Activated CD8-positive, alpha-beta T cell treated with anti-CD3 and anti-CD28 coated beads for 36 hours (primary cell): Measurements from ENCODE around the gene LRBA. TPM values are rescaled to one million over a fixed set of nuclear protein-coding genes. Genes with fewer than 3 reads are reported as not detected.
A peak's percentile ranks its signal among the peaks of the same experiment; 100 is the strongest.

Experiments used
- ATAC-seq: fragments of 200-7000 bp; cut with Tn5 transposase; one replicate; pipeline ENCODE4 v1.10.0; 2021; ENCODE audit warnings: mild to moderate bottlenecking, moderate library complexity
- CTCF ChIA-PET: fragments of 350-600 bp; sonication (Branson Sonifier 250); formaldehyde crosslinking; loops from one replicate; lab custom pipeline; 2021; ENCODE audit warnings: antibody characterized with exemption; lab: Charles Lee
- POLR2A ChIA-PET: fragments of 350-600 bp; sonication (Branson Sonifier 250); formaldehyde crosslinking; loops from one replicate; lab custom pipeline; 2021; ENCODE audit warnings: antibody characterized with exemption; lab: Charles Lee
- DNase-seq: peaks from one replicate; pipeline ENCODE4 v3.0.0-alpha.2; 2020
- H3K27ac Mint-ChIP-seq: one replicate; pipeline ENCODE4 v1.8.0; 2021; ENCODE audit warnings: mild to moderate bottlenecking, mixed read lengths
- H3K27me3 Mint-ChIP-seq: one replicate; pipeline ENCODE4 v1.8.0; 2021; ENCODE audit warnings: mixed read lengths
- H3K36me3 Mint-ChIP-seq: one replicate; pipeline ENCODE4 v1.8.0; 2021; ENCODE audit warnings: low read depth, mixed read lengths
- H3K4me1 Mint-ChIP-seq: one replicate; pipeline ENCODE4 v1.8.0; 2021; ENCODE audit warnings: low read depth, mixed read lengths
- H3K4me3 Mint-ChIP-seq: one replicate; pipeline ENCODE4 v1.8.0; 2021; ENCODE audit warnings: mild to moderate bottlenecking, moderate library complexity, mixed read lengths
- H3K9me3 Mint-ChIP-seq: one replicate; pipeline ENCODE4 v1.8.0; 2021; ENCODE audit warnings: mixed read lengths
- CTCF ChIP-seq: fragments of 200-600 bp; IDR thresholded peaks from one replicate; pipeline ENCODE4 v1.8.0; 2022; ENCODE audit warnings: antibody characterized with exemption, mild to moderate bottlenecking
- intact Hi-C: fragments of 100-400 bp; cut with micrococcal nuclease; formaldehyde crosslinking; loops from one replicate; pipeline ENCODE4 v1.10.0; 2022
- total RNA-seq, 2 experiments: library from RNA; stranded (reverse); gene quantifications; one replicate each; pipeline ENCODE4 v1.2.3, GENCODE V29; 2021

The LRBA gene
- total RNA-seq, 2 experiments from 2014 or later = 48.1 to 52.5 TPM

GRCh38 chr4:150328496-150328895 is 686.6 kb downstream of the LRBA start:
- CTCF ChIA-PET = no interaction called here
- Mint-ChIP-seq H3K4me1 (peaks cover 3% of the 10 kb centered on the region), H3K27me3 (no peaks in the 10 kb centered on the region), H3K9me3 (no peaks in the 10 kb centered on the region), H3K4me3 (no peak overlapping the region), H3K27ac (no peak overlapping the region), H3K36me3 (peaks cover 11% of the 10 kb centered on the region)
- POLR2A ChIA-PET = no interaction called here
- no peak for ATAC-seq
- intact Hi-C loops = no loop called here
- DNase-seq = no peak
- TF ChIP-seq CTCF = no peak

- Mint-ChIP-seq H3K9me3 (no peaks in the 10 kb centered on the region), H3K36me3 (peaks cover 13% of the 10 kb centered on the region), H3K4me3 (no peak overlapping the region), H3K27ac (no peak overlapping the region), H3K4me1 (peaks cover 3% of the 10 kb centered on the region), H3K27me3 (no peaks in the 10 kb centered on the region)
- no peak for TF ChIP-seq CTCF
- DNase-seq (no peak), ATAC-seq (no peak)
- ChIA-PET CTCF (no interaction called here), POLR2A (no interaction called here)
- intact Hi-C loops = no loop called here
Observed at GRCh38 chr4:150327262-150327780, 687.8 kb downstream of the LRBA start.

GRCh38 chr4:150325872-150326271 is 689.2 kb downstream of the LRBA start:
- CTCF ChIA-PET = no interaction called here
- no peaks in the 10 kb centered on the region for H3K9me3 Mint-ChIP-seq
- no peak overlapping the region for H3K4me3 Mint-ChIP-seq
- intact Hi-C loops = no loop called here
- DNase-seq = peak; percentile 8
- POLR2A ChIA-PET = interaction anchor here (0.7 kb wide), 1 partner anchor 27 kb away, joined by 3 read pairs; no protein-coding TSS in a partner anchor
- no peak for TF ChIP-seq CTCF
- H3K36me3 Mint-ChIP-seq = peaks cover 17% of the 10 kb centered on the region
- peaks cover 3% of the 10 kb centered on the region for H3K4me1 Mint-ChIP-seq
- H3K27ac Mint-ChIP-seq = no peak overlapping the region
- no peaks in the 10 kb centered on the region for H3K27me3 Mint-ChIP-seq
- ATAC-seq = no peak

- Mint-ChIP-seq H3K27me3 (no peaks in the 10 kb centered on the region), H3K27ac (no peak overlapping the region), H3K36me3 (peaks cover 21% of the 10 kb centered on the region), H3K4me3 (no peak overlapping the region), H3K4me1 (peaks cover 3% of the 10 kb centered on the region), H3K9me3 (no peaks in the 10 kb centered on the region)
- DNase-seq = no peak
- ChIA-PET POLR2A (interaction anchor here (0.6 kb wide), 1 partner anchor 675 kb away, joined by 3 read pairs; no protein-coding TSS in a partner anchor), CTCF (interaction anchor here (0.7 to 2.1 kb wide), 2 partner anchors 51 to 543 kb away, joined by 3 to 5 read pairs; no protein-coding TSS in a partner anchor)
- no peak for ATAC-seq
- no peak for TF ChIP-seq CTCF
- intact Hi-C loops = no loop called here
Observed at GRCh38 chr4:150323406-150324325, 691.4 kb downstream of the LRBA start.

GRCh38 chr4:150322646-150323045 is 692.4 kb downstream of the LRBA start:
- Mint-ChIP-seq H3K27me3 (no peaks in the 10 kb centered on the region), H3K9me3 (no peaks in the 10 kb centered on the region), H3K36me3 (peaks cover 21% of the 10 kb centered on the region), H3K4me1 (peaks cover 3% of the 10 kb centered on the region), H3K27ac (no peak overlapping the region), H3K4me3 (no peak overlapping the region)
- CTCF ChIA-PET = interaction anchor here (0.7 to 2.1 kb wide), 2 partner anchors 50 to 544 kb away, joined by 3 to 5 read pairs; no protein-coding TSS in a partner anchor
- POLR2A ChIA-PET = no interaction called here
- TF ChIP-seq CTCF = no peak
- intact Hi-C loops = no loop called here
- ATAC-seq = no peak
- DNase-seq = no peak
